Upper lobe of left lung (tissue), 6 donors: Measurements from ENCODE around the gene NR2C2. TPM values are rescaled to one million over a fixed set of nuclear protein-coding genes. Genes with fewer than 3 reads are reported as not detected.

ENCODE experiments used
- ATAC-seq, 2 donors: fragments of 200-7000 bp; cut with Tn5 transposase; one replicate each; pipeline ENCODE4 v1.9.1; 2022; ENCODE audit warnings: mild to moderate bottlenecking in 2 of 2, moderate library complexity in 2 of 2; ENCODE audit not compliant: low FRiP score in 2 of 2
- DNase-seq, 2 donors: peaks; one replicate each; pipeline ENCODE4 v3.0.0-alpha.2; 2019 to 2020
- H3K27ac ChIP-seq, 4 donors: fragments of 200-600 bp; sonication (generic); one replicate each; pipeline ENCODE4 v1.5.1; 2016 to 2019
- H3K27me3 ChIP-seq, 4 donors: fragments of 200-600 bp; sonication (generic); one replicate each; pipeline ENCODE4 v1.5.1; 2017 to 2019
- H3K36me3 ChIP-seq, 4 donors: fragments of 200-600 bp; sonication (generic); one replicate each; pipeline ENCODE4 v1.5.1; 2016 to 2019
- H3K4me1 ChIP-seq, 4 donors: fragments of 200-600 bp; sonication (generic); one replicate each; pipeline ENCODE4 v1.5.1; 2018 to 2019
- H3K4me3 ChIP-seq, 4 donors: fragments of 200-600 bp; sonication (generic); one replicate each; pipeline ENCODE4 v1.5.1; 2017 to 2019; ENCODE audit warnings: mild to moderate bottlenecking in 2 of 4, moderate library complexity in 1 of 4
- H3K9me3 ChIP-seq, 4 donors: fragments of 200-600 bp; sonication (generic); one replicate each; pipeline ENCODE4 v1.5.1; 2018 to 2019
- CTCF ChIP-seq, 6 experiments: fragments of 450-650 bp in 4 of 6; fragments of 200-600 bp in 2 of 6; sonication (generic) in 2 of 6; IDR thresholded peaks; one replicate each; pipeline ENCODE4 v1.5.1; 2016 to 2019; ENCODE audit warnings: antibody characterized with exemption in 6 of 6
- EP300 ChIP-seq, 4 donors: sonication (generic); formaldehyde crosslinking; IDR thresholded peaks; one replicate each; pipeline ENCODE4 v1.5.1; 2017; ENCODE audit warnings: antibody characterized with exemption in 4 of 4, control low read depth in 2 of 4
- POLR2A ChIP-seq, 4 donors: fragments of 450-650 bp; IDR thresholded peaks; one replicate each; pipeline ENCODE4 v1.5.1; 2016 to 2017; ENCODE audit warnings: antibody characterized with exemption in 4 of 4, mild to moderate bottlenecking in 2 of 4
- POLR2AphosphoS5 ChIP-seq, 2 donors: sonication (generic); formaldehyde crosslinking; IDR thresholded peaks; one replicate each; pipeline ENCODE4 v1.5.1; 2017; ENCODE audit warnings: antibody characterized with exemption in 2 of 2
- WGBS, 2 donors: methylation state at CpG; one replicate each; pipeline ENCODE4 v1.1.5; 2017 to 2018; 5-methylcytosine and 5-hydroxymethylcytosine counted together
- total RNA-seq, 6 donors: library from RNA; depleted of rRNA in 4 of 6; stranded (reverse); fragments of >200 nt in 4 of 6; gene quantifications; one replicate each; pipeline versions ENCODE4 v1.1.0 to v1.2.1, GENCODE V29; 2016 to 2021
- donor health status: DM: no; HTN: no; CAD: no; lungs with moderate emphysema.
- donor health status: DM: no; HTN: yes; CAD: no; lungs with severe emphysema.

Gene NR2C2
- total RNA-seq, 6 donors from 2014 or later = 24.9 to 54.0 (median 46.6) TPM

- H3K27me3 ChIP-seq = no peaks in the 10 kb centered on the region
- H3K4me1 ChIP-seq = no peaks in the 10 kb centered on the region
- TF ChIP-seq EP300 (IDR thresholded peaks at IDR 0.05) = no peak
- TF ChIP-seq POLR2A (IDR thresholded peaks at IDR 0.05) = no peak
- TF ChIP-seq POLR2AphosphoS5 (IDR thresholded peaks at IDR 0.05) = no peak
- no peak for TF ChIP-seq CTCF (IDR thresholded peaks at IDR 0.05)
- DNase-seq (no peak), ATAC-seq (no peak)
- H3K9me3 ChIP-seq = no peaks in the 10 kb centered on the region
- H3K36me3 ChIP-seq = peaks cover 3 to 57% (median 20%) of the 10 kb centered on the region in 4 donors
- 69% methylated on average over 4 of the region's 4 CpGs for WGBS, 2 donors
- H3K4me3 ChIP-seq = no peak overlapping the region
- no peak overlapping the region for H3K27ac ChIP-seq
These were observed 60.3 kb downstream of the NR2C2 start for GRCh38 chr3:15007681-15008141.

DNA sequence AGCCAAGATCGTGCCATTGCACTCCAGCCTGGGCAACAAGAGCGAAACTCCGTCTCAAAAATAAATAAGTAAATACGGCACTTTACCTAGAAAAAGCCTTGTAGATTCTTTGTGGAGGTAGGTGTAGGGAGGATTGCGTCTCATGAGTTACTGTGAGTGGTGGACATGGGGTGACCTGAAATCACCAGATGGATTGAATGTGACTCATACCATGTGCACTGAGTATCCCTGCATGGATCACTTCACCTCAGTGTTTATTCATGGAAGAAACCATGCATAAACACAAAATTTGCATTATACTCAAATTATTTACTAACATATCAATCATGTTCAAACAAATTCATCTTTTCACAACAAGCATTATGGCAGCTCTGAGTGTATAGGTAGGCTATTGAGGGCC, 61.8 kb downstream of the NR2C2 start:
- TF ChIP-seq CTCF (IDR thresholded peaks at IDR 0.05) (no peak), POLR2AphosphoS5 (IDR thresholded peaks at IDR 0.05) (no peak), EP300 (IDR thresholded peaks at IDR 0.05) (no peak), POLR2A (IDR thresholded peaks at IDR 0.05) (no peak)
- Histone ChIP-seq H3K27ac (no peak overlapping the region), H3K36me3 (peaks cover 10 to 63% (median 28%) of the 10 kb centered on the region in 4 donors), H3K9me3 (no peaks in the 10 kb centered on the region), H3K4me3 (no peak overlapping the region), H3K27me3 (no peaks in the 10 kb centered on the region), H3K4me1 (no peaks in the 10 kb centered on the region)
- ATAC-seq (no peak), DNase-seq (no peak)
- 96 to 98% methylated on average over 5 of the region's 5 CpGs for WGBS, 2 donors

- no peak for TF ChIP-seq CTCF (IDR thresholded peaks at IDR 0.05)
- no peak for TF ChIP-seq POLR2A (IDR thresholded peaks at IDR 0.05)
- TF ChIP-seq POLR2AphosphoS5 (IDR thresholded peaks at IDR 0.05) = no peak
- TF ChIP-seq EP300 (IDR thresholded peaks at IDR 0.05) = no peak
- Histone ChIP-seq H3K4me3 (no peak overlapping the region), H3K27me3 (no peaks in the 10 kb centered on the region), H3K27ac (no peak overlapping the region), H3K9me3 (no peaks in the 10 kb centered on the region), H3K4me1 (no peaks in the 10 kb centered on the region), H3K36me3 (peaks cover 13 to 67% (median 35%) of the 10 kb centered on the region in 4 donors)
- no peak for DNase-seq
- no peak for ATAC-seq
- 86 to 100% methylated on average over 1 of the region's 1 CpG for WGBS, 2 donors
These were observed 63.3 kb downstream of the NR2C2 start for GRCh38 chr3:15010664-15011063.

- no peaks in the 10 kb centered on the region for H3K27me3 ChIP-seq
- H3K4me1 ChIP-seq = no peaks in the 10 kb centered on the region
- H3K9me3 ChIP-seq = no peaks in the 10 kb centered on the region
- H3K4me3 ChIP-seq = no peak overlapping the region
- 95 to 98% methylated on average over 5 of the region's 5 CpGs for WGBS, 2 donors
- H3K27ac ChIP-seq = no peak overlapping the region
- ATAC-seq = no peak
- DNase-seq = peak in 1 of 2 donors; percentile 6
- H3K36me3 ChIP-seq = peaks cover 12 to 67% (median 37%) of the 10 kb centered on the region in 4 donors
- TF ChIP-seq CTCF (IDR thresholded peaks at IDR 0.05) (no peak), POLR2A (IDR thresholded peaks at IDR 0.05) (no peak), EP300 (IDR thresholded peaks at IDR 0.05) (no peak), POLR2AphosphoS5 (IDR thresholded peaks at IDR 0.05) (no peak)
These were observed 63.8 kb downstream of the NR2C2 start for GRCh38 chr3:15011174-15011573.

GRCh38 chr3:15014606-15015328, 67.4 kb downstream of the NR2C2 start:
- no peak for ATAC-seq
- DNase-seq = no peak
- WGBS, 2 donors = 88 to 93% methylated on average over 3 of the region's 3 CpGs
- peaks cover 17 to 79% (median 52%) of the 10 kb centered on the region in 4 donors for H3K36me3 ChIP-seq
- no peaks in the 10 kb centered on the region for H3K27me3 ChIP-seq
- no peak overlapping the region for H3K27ac ChIP-seq
- H3K9me3 ChIP-seq = no peaks in the 10 kb centered on the region
- TF ChIP-seq EP300 (IDR thresholded peaks at IDR 0.05) = no peak
- no peaks in the 10 kb centered on the region for H3K4me1 ChIP-seq
- H3K4me3 ChIP-seq = no peak overlapping the region
